SKM-1 (cell line): ENCODE measurements around the gene PDE6D.
"Not testable (repeated sequence)": the region's sequence is repeated elsewhere in the genome, so short reads cannot be mapped to it uniquely, and the experiment has no call there.

Source experiments
- DNase-seq: peaks from one replicate; lab custom pipeline; 2025; ENCODE audit not compliant: unreplicated experiment; lab: John Stamatoyannopoulos, UW

Gene PDE6D

GRCh38 chr2:231780123-231780908 is 766 bp downstream of the PDE6D start:
- no peak for DNase-seq

GRCh38 chr2:231769170-231770136 is 11.6 kb downstream of the PDE6D start:
- no peak for DNase-seq

GRCh38 chr2:231765496-231765929 is 15.6 kb downstream of the PDE6D start:
- no peak for DNase-seq

DNA sequence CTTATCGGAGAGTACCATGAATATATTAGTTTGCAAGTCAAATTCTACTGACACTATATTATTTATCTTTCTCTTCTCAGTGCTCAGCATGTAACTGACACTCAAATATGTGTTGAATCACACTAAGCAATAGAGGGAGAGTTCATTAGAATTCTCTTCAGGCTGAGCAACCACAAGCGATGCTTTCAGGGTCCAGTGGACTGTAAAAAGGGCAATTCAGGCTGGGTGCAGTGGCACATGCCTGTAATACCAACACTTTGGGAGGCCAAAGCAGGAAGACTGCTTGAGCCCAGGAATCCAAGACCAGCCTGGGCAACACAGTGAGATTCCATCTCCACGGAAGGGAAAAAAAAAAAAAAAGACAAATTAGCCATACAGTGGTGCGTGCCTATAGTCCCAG is 16.3 kb downstream of the PDE6D start:
- DNase-seq, result no peak

- DNase-seq, result no peak
These were observed 17.0 kb downstream of the PDE6D start for GRCh38 chr2:231764124-231764523.

GRCh38 chr2:231761735-231762134 is 19.3 kb downstream of the PDE6D start:
- no peak for DNase-seq

DNA sequence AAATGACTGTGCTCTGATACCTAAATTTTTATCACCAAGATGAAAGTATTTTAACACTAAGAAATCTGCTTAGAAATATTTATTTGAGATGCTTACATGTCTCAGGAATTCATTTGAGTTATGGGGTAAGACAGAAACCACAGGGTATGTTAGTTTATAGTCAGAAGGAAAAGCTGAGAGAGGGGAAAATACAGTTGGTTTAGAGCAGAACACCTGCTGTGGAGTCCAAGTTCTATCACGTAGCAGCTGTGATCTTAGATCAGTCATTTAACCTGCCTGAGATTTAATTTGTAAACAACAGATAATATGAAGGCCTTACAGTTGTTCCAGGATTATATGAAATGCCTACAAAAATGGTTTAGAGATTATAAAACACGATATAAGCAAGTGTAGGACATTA is 29.0 kb downstream of the PDE6D start:
- DNase-seq, result no peak

- DNase-seq, result no peak
These were observed 29.9 kb downstream of the PDE6D start for GRCh38 chr2:231751042-231751815.

DNA sequence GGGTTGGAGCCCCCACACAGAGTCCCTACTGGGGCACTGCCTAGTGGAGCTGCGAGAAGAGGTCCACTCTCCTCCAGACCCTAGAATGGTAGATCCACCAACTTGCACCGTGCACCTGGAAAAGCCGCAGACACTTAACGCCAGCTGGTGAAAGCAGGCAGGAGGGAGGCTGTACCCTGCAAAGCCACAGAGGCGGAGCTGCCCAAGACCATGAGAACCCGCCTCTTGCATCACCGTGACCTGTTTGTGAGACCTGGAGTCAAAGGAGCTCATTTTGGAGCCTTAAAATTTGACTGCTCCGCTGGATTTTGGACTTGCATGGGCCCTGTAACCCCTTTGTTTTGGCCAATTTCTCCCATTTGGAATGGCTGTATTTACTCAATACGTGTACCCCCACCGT is 32.1 kb downstream of the PDE6D start:
- not testable (repeated sequence) for DNase-seq

DNA sequence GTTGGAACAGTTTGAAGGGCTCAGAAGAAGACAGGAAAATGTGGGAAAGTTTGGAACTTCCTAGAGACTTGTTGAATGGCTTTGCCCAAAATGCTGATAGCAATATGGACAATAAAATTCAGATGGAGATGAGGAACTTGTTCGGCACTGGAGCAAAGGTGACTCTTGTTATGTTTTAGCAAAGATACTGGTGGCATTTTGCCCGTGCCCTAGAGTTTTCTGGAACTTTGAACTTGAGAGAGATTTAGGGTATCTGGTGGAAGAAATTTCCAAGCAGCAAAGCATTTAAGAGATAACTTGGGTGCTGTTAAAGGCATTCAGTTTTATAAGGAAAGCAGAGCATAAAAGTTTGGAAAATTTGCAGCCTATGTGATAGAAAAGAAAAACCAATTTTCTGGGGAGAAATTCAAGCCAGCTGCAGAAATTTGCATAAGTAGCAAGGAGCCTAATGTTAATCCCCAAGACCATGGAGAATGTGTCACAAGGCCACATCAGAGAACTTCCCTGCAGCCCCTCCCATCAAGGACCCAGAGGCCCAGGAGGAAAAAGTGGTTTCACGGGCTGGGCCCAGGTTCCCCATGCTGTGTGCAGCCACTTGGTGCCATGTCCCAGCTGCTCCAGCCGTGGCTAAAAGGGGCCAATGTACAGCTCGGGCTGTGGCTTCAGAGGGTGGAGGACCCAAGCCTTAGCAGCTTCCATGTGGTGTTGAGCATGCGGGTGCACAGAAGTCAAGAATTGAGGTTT is 32.8 kb downstream of the PDE6D start:
- not testable (repeated sequence) for DNase-seq

DNA sequence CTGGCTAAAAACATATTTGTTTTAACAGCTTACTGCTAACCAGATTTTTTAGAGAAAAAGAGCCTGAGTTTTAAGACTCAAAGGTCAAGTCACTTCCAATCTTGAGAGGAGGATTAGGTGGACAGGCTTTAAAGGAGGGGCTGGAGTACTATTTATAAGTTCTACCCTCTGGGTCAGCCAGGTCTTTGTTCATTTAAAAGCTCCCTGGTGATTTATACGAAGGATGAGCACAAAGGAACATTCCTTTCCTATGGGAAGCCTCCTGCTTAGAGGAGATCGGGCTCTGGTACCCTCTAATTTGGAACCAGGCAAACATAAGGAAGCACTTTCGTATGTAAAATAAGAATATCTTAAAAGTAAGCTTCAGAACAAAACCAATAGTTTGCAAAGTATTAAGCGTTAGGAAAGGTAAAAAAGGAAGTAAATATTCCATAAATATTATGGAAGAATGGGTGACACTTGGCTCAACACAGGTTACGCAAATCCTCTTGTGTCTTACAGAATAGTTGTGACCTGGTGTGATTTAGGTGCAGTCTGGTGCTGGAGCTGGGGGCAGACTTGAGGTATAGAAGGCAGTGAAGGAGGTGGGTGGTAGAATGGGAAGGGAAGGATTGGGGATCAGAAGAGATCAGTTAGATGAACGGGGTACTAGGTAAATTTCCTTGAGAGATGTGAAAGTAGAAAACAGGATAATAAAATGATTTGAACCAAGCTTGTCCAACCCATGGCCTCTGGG is 35.6 kb downstream of the PDE6D start:
- no peak for DNase-seq

- no peak for DNase-seq
These were observed 37.5 kb downstream of the PDE6D start for GRCh38 chr2:231743376-231744116.

DNA sequence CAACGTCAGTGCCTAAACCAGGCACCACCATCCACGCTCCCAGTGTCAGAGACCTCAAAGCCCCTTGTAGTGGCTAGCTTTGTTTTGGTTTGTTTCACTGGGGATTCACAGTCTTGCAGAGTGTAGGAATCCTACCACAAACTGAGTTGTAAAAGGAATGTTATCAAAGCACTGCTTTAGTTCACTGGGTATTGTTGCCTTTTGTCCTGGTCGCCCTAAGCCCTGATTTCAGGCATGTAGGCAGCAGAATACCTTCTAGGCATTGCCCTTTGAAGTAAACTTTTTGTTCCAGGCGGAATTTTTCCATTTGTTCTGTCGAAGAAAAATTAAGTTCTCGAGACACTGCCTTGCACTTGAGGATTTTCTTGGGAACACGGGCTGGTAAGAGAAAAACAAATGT is 43.3 kb downstream of the PDE6D start:
- no peak for DNase-seq

DNA sequence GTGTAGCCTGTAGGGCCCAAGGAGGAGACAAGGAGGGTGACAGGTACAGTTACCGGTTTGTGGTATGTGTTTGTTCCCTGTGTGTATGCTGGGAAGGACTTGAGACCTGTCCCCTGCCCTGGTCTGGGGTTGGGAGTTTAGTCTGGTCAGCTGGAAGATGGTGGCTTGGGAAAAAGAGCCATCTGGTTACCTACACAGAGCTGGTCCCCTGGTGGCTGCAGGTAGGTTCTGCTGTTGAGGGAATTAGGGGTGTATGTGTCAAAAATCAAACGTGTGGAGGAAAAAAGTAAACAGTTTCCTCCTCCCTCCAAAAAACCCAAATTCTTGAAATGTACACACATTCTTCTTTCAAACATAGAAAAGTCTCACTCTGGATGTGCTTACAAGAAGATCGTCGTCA is 48.5 kb downstream of the PDE6D start:
- no peak for DNase-seq

DNA sequence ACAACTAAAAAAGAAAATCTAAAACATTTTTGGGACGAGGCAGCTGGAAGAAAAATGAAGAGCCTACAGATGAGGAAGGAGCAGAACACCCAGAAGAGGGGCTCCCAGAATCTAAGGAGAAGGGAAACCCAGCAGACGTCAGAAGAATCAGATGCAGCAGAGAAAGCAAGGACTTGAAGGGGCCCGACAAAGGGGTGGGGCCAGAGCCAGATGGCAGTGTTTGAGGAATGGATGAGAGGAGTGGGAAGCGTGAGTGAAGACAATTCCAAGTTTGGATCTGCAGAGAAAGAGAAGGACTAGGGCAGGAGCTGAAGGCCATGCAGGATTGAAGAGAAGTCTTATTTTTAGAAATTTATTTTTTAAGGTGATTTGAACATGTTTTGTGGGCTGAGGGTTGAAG is 53.5 kb downstream of the PDE6D start:
- no peak for DNase-seq

- DNase-seq, result no peak
These were observed 54.8 kb downstream of the PDE6D start for GRCh38 chr2:231726276-231726675.

DNA sequence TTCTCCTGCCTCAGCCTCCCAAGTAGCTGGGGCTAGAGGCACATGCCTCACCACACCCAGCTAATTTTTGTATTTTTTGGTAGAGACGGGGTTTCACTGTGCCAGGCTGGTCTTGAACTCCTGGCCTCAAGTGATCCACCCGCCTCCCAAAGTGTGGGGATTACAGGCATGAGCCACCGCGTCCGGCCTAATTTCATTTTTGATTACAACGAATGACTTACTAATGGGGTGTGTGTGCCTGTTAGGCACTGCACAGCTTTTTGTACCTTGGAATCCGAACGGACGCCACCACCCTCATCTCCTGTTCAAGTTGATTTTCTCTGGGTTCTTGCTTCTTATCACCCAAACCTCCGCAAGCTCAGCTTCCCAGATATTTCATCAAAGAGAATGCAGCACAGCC is 55.6 kb downstream of the PDE6D start:
- DNase-seq, result no peak

GRCh38 chr2:231722721-231723307 is 58.3 kb downstream of the PDE6D start:
- no peak for DNase-seq
